ENCODE data around the gene INCENP.

The INCENP gene

GRCh38 chr11:62146476-62147200, 22.8 kb downstream of the INCENP start:
- Histone ChIP-seq H3K36me3 (peaks cover 100% of the 10 kb centered on the region), H3K9ac (no peak overlapping the region)

GRCh38 chr11:62147545-62147944, 23.7 kb downstream of the INCENP start:
- H3K4me3 ChIP-seq = no peak overlapping the region
- H4K20me1 ChIP-seq = peaks cover 64% of the 10 kb centered on the region
- no peak overlapping the region for H3K27ac ChIP-seq

More at GRCh38 chr11:62146476-62147200, 22.8 kb downstream of the INCENP start:
- Histone ChIP-seq H3K4me3 (no peak overlapping the region), H3K4me1 (peaks cover 16% of the 10 kb centered on the region), H3K4me2 (no peak overlapping the region), H4K20me1 (peaks cover 70% of the 10 kb centered on the region), H3K27ac (no peak overlapping the region), H3K27me3 (no peaks in the 10 kb centered on the region), H3K9me3 (no peaks in the 10 kb centered on the region)
- no peak for TF ChIP-seq Cebpa-rat (IDR thresholded peaks at IDR 0.05)

GRCh38 chr11:62148271-62148980, 24.6 kb downstream of the INCENP start:
- Histone ChIP-seq H3K9me3 (no peaks in the 10 kb centered on the region), H4K20me1 (peaks cover 58% of the 10 kb centered on the region), H3K4me3 (no peak overlapping the region), H3K4me1 (peaks cover 16% of the 10 kb centered on the region), H3K27me3 (no peaks in the 10 kb centered on the region), H3K27ac (no peak overlapping the region), H3K9ac (no peak overlapping the region), H3K36me3 (peaks cover 100% of the 10 kb centered on the region), H3K4me2 (peak overlapping the region; percentile 4; the same call in 1 of the 2 replicates)
- TF ChIP-seq Cebpa-rat (IDR thresholded peaks at IDR 0.05) = no peak

More at GRCh38 chr11:62147545-62147944, 23.7 kb downstream of the INCENP start:
- H3K9me3 ChIP-seq = no peaks in the 10 kb centered on the region
- H3K27me3 ChIP-seq = no peaks in the 10 kb centered on the region
- peaks cover 100% of the 10 kb centered on the region for H3K36me3 ChIP-seq
- peak overlapping the region; percentile 4; the same call in 1 of the 2 replicates for H3K4me2 ChIP-seq
- TF ChIP-seq Cebpa-rat (IDR thresholded peaks at IDR 0.05) = no peak
- H3K4me1 ChIP-seq = peaks cover 16% of the 10 kb centered on the region
- H3K9ac ChIP-seq = no peak overlapping the region

- Histone ChIP-seq H3K9ac (no peak overlapping the region), H3K36me3 (peaks cover 91% of the 10 kb centered on the region), H3K27me3 (no peaks in the 10 kb centered on the region), H4K20me1 (peaks cover 44% of the 10 kb centered on the region), H3K4me2 (no peak overlapping the region), H3K27ac (no peak overlapping the region), H3K4me1 (peaks cover 16% of the 10 kb centered on the region), H3K9me3 (no peaks in the 10 kb centered on the region), H3K4me3 (no peak overlapping the region)
- TF ChIP-seq Cebpa-rat (IDR thresholded peaks at IDR 0.05) = no peak
These were observed 26.4 kb downstream of the INCENP start for GRCh38 chr11:62149986-62150886.

GRCh38 chr11:62150887-62151736, 27.3 kb downstream of the INCENP start:
- H3K27me3 ChIP-seq = no peaks in the 10 kb centered on the region
- H4K20me1 ChIP-seq = peaks cover 36% of the 10 kb centered on the region
- no peak overlapping the region for H3K4me3 ChIP-seq
- peaks cover 86% of the 10 kb centered on the region for H3K36me3 ChIP-seq
- H3K4me1 ChIP-seq = peaks cover 16% of the 10 kb centered on the region
- no peak overlapping the region for H3K4me2 ChIP-seq
- H3K9me3 ChIP-seq = no peaks in the 10 kb centered on the region
- TF ChIP-seq Cebpa-rat (IDR thresholded peaks at IDR 0.05) = no peak
- H3K9ac ChIP-seq = no peak overlapping the region
- H3K27ac ChIP-seq = no peak overlapping the region

- Histone ChIP-seq H3K27me3 (no peaks in the 10 kb centered on the region), H3K4me3 (no peak overlapping the region), H3K4me2 (no peak overlapping the region), H3K27ac (no peak overlapping the region), H4K20me1 (peaks cover 30% of the 10 kb centered on the region), H3K4me1 (peaks cover 16% of the 10 kb centered on the region), H3K36me3 (peaks cover 80% of the 10 kb centered on the region), H3K9me3 (no peaks in the 10 kb centered on the region), H3K9ac (no peak overlapping the region)
- TF ChIP-seq Cebpa-rat (IDR thresholded peaks at IDR 0.05) = no peak
These were observed 27.9 kb downstream of the INCENP start for GRCh38 chr11:62151737-62152102.

GRCh38 chr11:62152245-62153086, 28.7 kb downstream of the INCENP start:
- Histone ChIP-seq H3K27ac (no peak overlapping the region), H3K36me3 (peaks cover 73% of the 10 kb centered on the region), H3K4me2 (no peak overlapping the region), H3K4me1 (peaks cover 16% of the 10 kb centered on the region), H3K9ac (no peak overlapping the region), H3K4me3 (no peak overlapping the region), H3K9me3 (no peaks in the 10 kb centered on the region), H3K27me3 (no peaks in the 10 kb centered on the region), H4K20me1 (peaks cover 23% of the 10 kb centered on the region)
- no peak for TF ChIP-seq Cebpa-rat (IDR thresholded peaks at IDR 0.05)

- Histone ChIP-seq H4K20me1 (peaks cover 17% of the 10 kb centered on the region), H3K27ac (no peak overlapping the region), H3K9ac (no peak overlapping the region), H3K4me1 (peaks cover 11% of the 10 kb centered on the region), H3K9me3 (no peaks in the 10 kb centered on the region), H3K36me3 (peaks cover 67% of the 10 kb centered on the region), H3K4me3 (no peak overlapping the region), H3K27me3 (no peaks in the 10 kb centered on the region), H3K4me2 (no peak overlapping the region)
- no peak for TF ChIP-seq Cebpa-rat (IDR thresholded peaks at IDR 0.05)
These were observed 29.2 kb downstream of the INCENP start for GRCh38 chr11:62153087-62153395.
